Measurements from ENCODE around the gene FXYD6. TPM values are rescaled to one million over a fixed set of nuclear protein-coding genes. Genes with fewer than 3 reads are reported as not detected.

Gene FXYD6
- total RNA-seq, 1 experiment from 2014 or later = not detected

DNA sequence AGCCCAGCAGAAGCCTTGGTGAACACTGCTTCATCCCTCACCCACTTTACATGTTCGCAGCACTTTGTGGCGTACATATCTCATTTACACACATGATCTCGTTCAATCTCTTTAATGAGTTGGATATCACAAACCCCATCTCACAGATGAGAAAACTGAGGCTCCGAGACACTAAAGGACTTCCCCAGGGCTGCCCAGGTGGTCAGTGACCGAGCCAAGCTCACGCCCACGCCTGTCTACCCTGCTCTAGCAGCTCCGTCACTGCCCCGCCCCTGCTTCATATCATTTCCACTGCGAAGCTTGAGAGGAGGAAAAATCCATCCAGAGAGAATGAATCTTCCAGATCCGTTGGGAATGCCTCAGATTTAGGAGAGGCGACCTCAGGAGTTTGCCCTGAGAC is 67.7 kb downstream of the FXYD6 start:
- CTCF ChIA-PET = interaction anchor here (0.9 to 1.0 kb wide), 2 partner anchors 9 to 383 kb away, joined by 6 to 14 read pairs; no protein-coding TSS in a partner anchor

GRCh38 chr11:117807482-117808327 is 68.8 kb downstream of the FXYD6 start:
- Histone ChIP-seq H3K36me3 (ENCODE audit: low read depth, low read length) (no peaks in the 10 kb centered on the region), H3F3A (ENCODE audit: low read length, unreplicated experiment) (no peaks in the 10 kb centered on the region), H4K20me1 (ENCODE audit: low read length) (no peaks in the 10 kb centered on the region), H3K27ac (ENCODE audit: low read length) (no peak overlapping the region), H3K79me2 (ENCODE audit: low read length) (no peaks in the 10 kb centered on the region), H3K9me2 (replicated peaks; ENCODE audit: low read length) (no peaks in the 10 kb centered on the region), H2AFZ (ENCODE audit: low read length) (no peak overlapping the region), H3K4me1 (ENCODE audit: insufficient read depth, low read length) (no peaks in the 10 kb centered on the region), H3K9me3 (ENCODE audit: low read length) (no peaks in the 10 kb centered on the region), H3K4me3 (ENCODE audit: low read length) (no peak overlapping the region), H3K4me2 (ENCODE audit: low read length) (no peak overlapping the region), H3K27me3 (ENCODE audit: low read length) (peaks cover 55% of the 10 kb centered on the region), H3K9ac (ENCODE audit: low read length) (no peak overlapping the region)
- ChIA-PET POLR2A (ENCODE audit: unreplicated experiment) (interaction anchor here (0.6 kb wide), 1 partner anchor 547 kb away, joined by 6 read pairs; no protein-coding TSS in a partner anchor), CTCF (interaction anchor here (1.0 to 1.2 kb wide), 6 partner anchors 8 to 381 kb away, joined by 3 to 10 read pairs (median 6); no protein-coding TSS in a partner anchor)
- DNase-seq = peak; percentile 81
- TF ChIP-seq CTCF (conservative IDR thresholded peaks at IDR 0.05; ENCODE audit: low read depth, low read length) (peak; percentile 94), EZH2 (IDR thresholded peaks at IDR 0.05; ENCODE audit: low read length, unreplicated experiment) (no peak)
- peak; percentile 73 for ATAC-seq
- intact Hi-C loops (cut with micrococcal nuclease) = loop anchor here (1.0 kb wide), 1 partner anchor 246 kb away; no protein-coding TSS in a partner anchor
- no TSS peak for BruUV-seq (replicated peaks)

More for the DNA sequence above, 67.7 kb downstream of the FXYD6 start:
- no peak for TF ChIP-seq CTCF (conservative IDR thresholded peaks at IDR 0.05; ENCODE audit: low read depth, low read length)
- TF ChIP-seq EZH2phosphoT487 (IDR thresholded peaks at IDR 0.05; ENCODE audit: borderline replicate concordance, low read length) = no peak
- no peak for TF ChIP-seq EZH2 (IDR thresholded peaks at IDR 0.05; ENCODE audit: low read length, unreplicated experiment)
- no peak overlapping the region for H2AFZ ChIP-seq (ENCODE audit: low read length)
- H3K36me3 ChIP-seq (ENCODE audit: low read depth, low read length) = no peaks in the 10 kb centered on the region
- H4K20me1 ChIP-seq (ENCODE audit: low read length) = no peaks in the 10 kb centered on the region
- no peaks in the 10 kb centered on the region for H3F3A ChIP-seq (ENCODE audit: low read length, unreplicated experiment)
- no peak overlapping the region for H3K9ac ChIP-seq (ENCODE audit: low read length)
- no peaks in the 10 kb centered on the region for H3K9me2 ChIP-seq (replicated peaks; ENCODE audit: low read length)
- ATAC-seq = no peak
- H3K27me3 ChIP-seq (ENCODE audit: low read length) = peaks cover 46% of the 10 kb centered on the region
- POLR2A ChIA-PET (ENCODE audit: unreplicated experiment) = no interaction called here
- H3K4me1 ChIP-seq (ENCODE audit: insufficient read depth, low read length) = no peaks in the 10 kb centered on the region
- H3K4me3 ChIP-seq (ENCODE audit: low read length) = no peak overlapping the region
- H3K4me2 ChIP-seq (ENCODE audit: low read length) = peak overlapping the region; percentile 13; the same call in 1 of the 2 replicates
- intact Hi-C loops (cut with micrococcal nuclease) = no loop called here
- H3K9me3 ChIP-seq (ENCODE audit: low read length) = no peaks in the 10 kb centered on the region
- H3K27ac ChIP-seq (ENCODE audit: low read length) = no peak overlapping the region
- no TSS peak for BruUV-seq (replicated peaks)
- no peaks in the 10 kb centered on the region for H3K79me2 ChIP-seq (ENCODE audit: low read length)
- DNase-seq = no peak

DNA sequence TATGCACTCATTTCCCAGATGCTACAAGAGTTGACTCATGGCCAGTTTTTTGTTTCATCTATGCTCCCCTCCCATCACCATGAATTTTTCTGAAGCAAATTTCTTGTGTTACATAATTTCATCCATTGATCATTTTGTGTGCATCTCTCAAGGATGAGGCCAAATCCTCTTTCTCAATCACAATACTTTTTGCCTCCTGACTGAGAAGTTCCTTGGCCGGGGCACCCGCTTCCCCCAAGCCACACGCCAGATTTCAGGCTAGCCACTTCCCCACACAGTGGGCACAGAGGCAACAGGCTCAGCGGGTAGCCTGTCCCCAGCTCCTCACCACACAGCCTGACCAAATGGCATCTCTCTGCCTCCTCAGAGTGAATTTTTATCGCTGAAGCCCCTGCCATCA is 69.6 kb downstream of the FXYD6 start:
- Histone ChIP-seq H3K4me3 (ENCODE audit: low read length) (no peak overlapping the region), H3K4me1 (ENCODE audit: insufficient read depth, low read length) (no peaks in the 10 kb centered on the region), H3F3A (ENCODE audit: low read length, unreplicated experiment) (no peaks in the 10 kb centered on the region), H2AFZ (ENCODE audit: low read length) (no peak overlapping the region), H3K9ac (ENCODE audit: low read length) (no peak overlapping the region), H3K27ac (ENCODE audit: low read length) (no peak overlapping the region), H3K27me3 (ENCODE audit: low read length) (peaks cover 63% of the 10 kb centered on the region), H3K9me2 (replicated peaks; ENCODE audit: low read length) (no peaks in the 10 kb centered on the region), H3K36me3 (ENCODE audit: low read depth, low read length) (no peaks in the 10 kb centered on the region), H4K20me1 (ENCODE audit: low read length) (no peaks in the 10 kb centered on the region), H3K9me3 (ENCODE audit: low read length) (no peaks in the 10 kb centered on the region), H3K4me2 (ENCODE audit: low read length) (no peak overlapping the region), H3K79me2 (ENCODE audit: low read length) (no peaks in the 10 kb centered on the region)
- POLR2A ChIA-PET (ENCODE audit: unreplicated experiment) = no interaction called here
- intact Hi-C loops (cut with micrococcal nuclease) = loop anchor here (1.0 kb wide), 1 partner anchor 246 kb away; no protein-coding TSS in a partner anchor
- TF ChIP-seq EZH2phosphoT487 (IDR thresholded peaks at IDR 0.05; ENCODE audit: borderline replicate concordance, low read length) = no peak
- no peak for TF ChIP-seq EZH2 (IDR thresholded peaks at IDR 0.05; ENCODE audit: low read length, unreplicated experiment)
- no peak for TF ChIP-seq CTCF (conservative IDR thresholded peaks at IDR 0.05; ENCODE audit: low read depth, low read length)
- no TSS peak for BruUV-seq (replicated peaks)
- CTCF ChIA-PET = interaction anchor here (1.0 to 1.2 kb wide), 6 partner anchors 9 to 381 kb away, joined by 3 to 10 read pairs (median 6); no protein-coding TSS in a partner anchor
- no peak for DNase-seq
- ATAC-seq = no peak
